Measurements from ENCODE around the gene AKAP6.

AKAP6 gene

GRCh38 chr14:32623300-32624093, 294.4 kb downstream of the AKAP6 start:
- no peak for DNase-seq (ENCODE audit: low read depth in 3 of 3)

DNA sequence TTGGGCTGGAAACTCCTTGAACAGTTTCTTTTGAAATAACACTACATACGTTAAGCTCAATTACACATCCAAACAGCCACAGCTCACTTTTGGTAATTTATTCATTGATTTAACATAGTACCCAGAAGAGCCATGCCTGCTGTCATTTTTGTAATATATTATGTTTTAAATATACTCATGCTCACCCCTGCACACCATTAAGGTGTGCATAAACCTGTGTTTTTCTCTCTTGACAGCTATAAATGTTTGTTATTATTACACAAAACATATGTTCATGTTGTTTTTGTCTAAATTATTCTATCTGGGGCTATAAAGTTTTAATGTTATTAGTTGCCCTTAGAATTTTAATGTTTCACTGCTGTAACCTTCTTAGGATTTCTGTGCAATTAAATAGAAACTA, 296.1 kb downstream of the AKAP6 start:
- DNase-seq (ENCODE audit: low read depth in 3 of 3): no peak

DNA sequence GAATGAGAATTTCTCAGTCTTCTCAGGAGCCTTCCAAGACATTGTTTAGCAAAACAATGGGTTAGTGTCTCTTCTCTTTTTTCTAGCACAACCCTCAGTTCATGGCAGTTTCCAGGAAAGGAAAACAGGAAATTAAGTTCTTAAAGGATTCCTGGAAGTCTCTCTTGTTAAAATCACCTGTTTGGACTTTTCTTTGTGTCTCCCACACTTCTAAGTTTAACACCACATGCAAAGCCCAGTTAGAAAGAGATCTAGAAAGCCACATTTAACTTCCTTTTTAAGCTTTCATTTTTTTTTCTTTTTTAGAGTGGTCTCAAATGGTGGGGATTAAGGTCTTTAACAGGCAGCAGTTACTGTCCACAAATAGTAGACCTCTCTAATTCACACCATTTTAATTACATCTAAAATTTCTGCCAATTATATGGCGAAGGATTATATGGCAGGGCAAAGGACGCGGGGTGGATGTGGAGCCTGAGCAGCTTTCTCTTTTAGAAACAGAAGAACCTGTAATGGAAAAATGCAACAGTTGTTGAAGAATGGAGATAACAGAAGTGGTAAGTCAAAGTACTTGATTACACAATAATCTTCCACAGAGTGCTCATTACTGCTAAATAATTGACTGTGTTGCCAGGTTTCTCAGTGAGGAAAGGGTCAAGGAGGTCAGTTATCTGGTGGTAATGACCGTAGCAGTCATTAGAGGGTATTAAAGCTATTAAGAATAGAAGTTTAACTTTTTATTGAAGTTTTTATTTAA, 298.6 kb downstream of the AKAP6 start:
- DNase-seq (ENCODE audit: low read depth in 3 of 3): no peak

- no peak for DNase-seq (ENCODE audit: low read depth in 3 of 3)
Measured at GRCh38 chr14:32629236-32629635, 300.1 kb downstream of the AKAP6 start.

GRCh38 chr14:32630701-32631100, 301.6 kb downstream of the AKAP6 start:
- no peak for DNase-seq (ENCODE audit: low read depth in 3 of 3)

- DNase-seq (ENCODE audit: low read depth in 3 of 3): no peak
Measured at GRCh38 chr14:32633224-32633859, 304.2 kb downstream of the AKAP6 start.

DNA sequence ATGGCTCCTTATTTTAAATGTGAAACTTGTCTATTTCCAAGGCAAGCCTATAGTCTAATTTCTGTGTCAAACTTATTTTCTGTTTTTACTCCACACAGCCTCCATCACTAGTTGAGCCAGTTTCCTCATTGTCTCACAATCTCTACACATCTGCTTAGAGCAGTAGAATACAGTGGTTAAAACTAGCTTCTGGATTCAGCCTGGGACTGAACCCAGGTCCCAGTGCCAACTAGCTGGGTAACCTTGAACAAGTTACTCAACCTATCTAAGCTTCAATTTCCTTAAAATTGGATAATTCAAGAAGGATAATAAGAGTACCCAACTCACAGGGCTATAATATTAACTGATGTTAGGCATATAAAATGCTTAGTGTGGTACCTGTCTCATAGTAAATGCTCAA, 304.8 kb downstream of the AKAP6 start:
- no peak for DNase-seq (ENCODE audit: low read depth in 3 of 3)

DNA sequence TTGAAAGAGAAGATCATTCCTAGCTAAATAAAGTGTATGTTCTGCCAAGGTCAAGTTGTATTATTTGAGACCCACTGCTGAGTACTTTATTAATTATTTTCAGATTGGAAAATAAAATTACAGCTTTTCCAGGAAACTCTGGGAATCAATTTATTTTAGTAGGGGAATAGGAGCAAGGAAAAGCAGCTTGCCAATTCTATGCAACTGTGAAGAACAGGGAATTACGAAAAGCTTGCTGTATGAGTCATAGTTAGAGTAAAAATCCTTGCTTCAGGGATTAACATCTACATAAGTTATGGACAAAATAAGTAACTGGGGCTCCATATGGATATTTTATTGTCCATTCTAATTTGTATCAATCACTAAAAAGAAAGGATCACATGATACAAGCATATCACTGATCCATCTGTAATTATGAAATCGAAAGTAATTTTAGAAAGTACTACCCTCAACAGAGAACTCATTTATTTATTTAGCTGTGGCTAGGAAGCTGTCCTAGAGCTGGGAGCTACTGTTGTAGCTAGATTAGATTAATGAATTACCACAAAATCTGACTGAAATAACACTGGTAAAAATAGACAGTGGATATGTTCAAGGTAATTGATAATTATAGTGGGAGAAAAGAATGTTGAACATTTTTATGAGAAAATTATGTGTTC, 306.1 kb downstream of the AKAP6 start:
- DNase-seq (ENCODE audit: low read depth in 3 of 3): no peak

DNA sequence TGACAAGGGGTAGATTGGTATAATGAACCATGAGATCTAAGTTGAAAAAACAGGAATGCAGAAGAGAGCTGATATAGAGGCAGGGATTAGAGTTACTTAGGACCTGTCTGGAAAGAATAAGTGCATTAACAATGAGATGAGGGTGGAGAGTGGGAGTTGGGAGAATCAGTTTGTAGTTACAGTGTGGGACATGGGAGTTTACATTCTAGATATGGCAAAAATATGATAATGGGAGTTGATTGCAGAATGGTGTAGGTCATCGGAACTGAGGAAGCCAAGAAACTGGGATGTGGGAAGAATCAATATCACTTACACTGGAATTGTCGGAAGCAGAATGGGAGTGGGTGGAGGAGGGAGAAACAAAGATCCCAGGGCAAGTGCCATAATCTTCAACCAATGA, 308.5 kb downstream of the AKAP6 start:
- DNase-seq (ENCODE audit: low read depth in 3 of 3): no peak

- no peak for DNase-seq (ENCODE audit: low read depth in 3 of 3)
Measured at GRCh38 chr14:32639208-32639607, 310.1 kb downstream of the AKAP6 start.

DNA sequence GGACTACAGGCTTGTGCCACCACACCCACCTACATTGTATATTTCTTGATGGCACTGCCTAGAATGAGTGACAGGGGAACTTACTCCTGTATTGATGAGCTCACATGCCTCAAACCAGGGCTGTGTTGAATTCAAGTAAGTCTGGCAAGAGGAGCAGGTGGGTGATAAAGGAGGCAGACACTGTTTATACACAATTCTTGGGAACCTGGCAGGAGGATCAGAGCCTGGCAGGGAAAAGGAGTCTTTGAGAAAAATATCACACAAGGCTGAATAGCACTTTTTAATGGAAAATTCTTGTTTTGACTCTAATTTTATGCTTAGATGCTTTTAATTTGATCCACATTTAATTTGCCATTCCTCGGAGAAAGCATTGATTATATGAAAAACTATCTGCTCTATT, 316.5 kb downstream of the AKAP6 start:
- no peak for DNase-seq (ENCODE audit: low read depth in 3 of 3)

DNA sequence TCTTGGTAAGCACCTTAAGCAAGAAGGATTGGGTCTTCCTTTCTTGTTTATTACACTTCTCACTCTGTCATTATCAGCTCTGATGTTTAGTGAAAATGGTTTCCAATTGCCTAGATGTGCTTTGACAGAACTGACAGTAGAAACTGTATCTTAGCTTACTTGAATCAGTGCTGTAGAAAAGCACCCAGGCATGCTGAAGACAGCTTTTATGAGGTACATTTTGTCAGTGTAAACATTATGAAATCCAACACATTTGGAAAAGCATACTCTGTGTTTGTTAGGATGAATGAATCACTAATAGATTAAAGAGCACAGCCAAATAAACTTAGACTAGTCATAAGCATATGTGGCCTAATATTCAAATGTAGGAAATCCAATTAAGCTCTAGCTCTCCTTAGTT, 319.3 kb downstream of the AKAP6 start:
- no peak for DNase-seq (ENCODE audit: low read depth in 3 of 3)

GRCh38 chr14:32650030-32650429, 320.9 kb downstream of the AKAP6 start:
- no peak for DNase-seq (ENCODE audit: low read depth in 3 of 3)

GRCh38 chr14:32650665-32651064, 321.6 kb downstream of the AKAP6 start:
- no peak for DNase-seq (ENCODE audit: low read depth in 3 of 3)

GRCh38 chr14:32654106-32654505, 325.0 kb downstream of the AKAP6 start:
- DNase-seq (ENCODE audit: low read depth in 3 of 3): no peak

- DNase-seq (ENCODE audit: low read depth in 3 of 3): no peak
Measured at GRCh38 chr14:32656601-32657000, 327.5 kb downstream of the AKAP6 start.

GRCh38 chr14:32657081-32657480, 328.0 kb downstream of the AKAP6 start:
- DNase-seq (ENCODE audit: low read depth in 3 of 3): no peak

- DNase-seq (ENCODE audit: low read depth in 3 of 3): no peak
Measured at GRCh38 chr14:32661216-32661615, 332.1 kb downstream of the AKAP6 start.

- no peak for DNase-seq (ENCODE audit: low read depth in 3 of 3)
Measured at GRCh38 chr14:32662211-32662610, 333.1 kb downstream of the AKAP6 start.

- DNase-seq (ENCODE audit: low read depth in 3 of 3): no peak
Measured at GRCh38 chr14:32666308-32666707, 337.2 kb downstream of the AKAP6 start.

GRCh38 chr14:32667287-32667686, 338.2 kb downstream of the AKAP6 start:
- no peak for DNase-seq (ENCODE audit: low read depth in 3 of 3)

DNA sequence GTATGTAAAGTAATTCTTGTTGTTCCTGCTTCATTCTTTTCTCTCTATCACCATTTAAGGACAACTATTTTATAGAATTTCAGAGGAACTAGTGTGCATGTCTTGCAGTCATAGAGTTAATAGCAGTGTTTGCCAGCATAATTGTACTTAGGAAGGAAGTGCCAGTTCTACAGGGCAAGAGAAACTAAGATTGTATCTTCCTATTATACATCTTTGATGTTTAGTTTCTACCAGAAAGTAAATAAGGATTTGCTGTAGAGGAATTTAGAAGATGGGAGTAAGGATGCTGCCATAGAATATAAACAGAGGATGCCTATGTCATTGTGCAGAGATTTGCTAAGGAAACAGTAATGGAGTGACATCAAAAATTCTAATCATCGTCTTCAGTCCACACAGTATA, 338.7 kb downstream of the AKAP6 start:
- no peak for DNase-seq (ENCODE audit: low read depth in 3 of 3)
